Testis (tissue), 3 donors: ENCODE measurements around the gene CTCF. TPM values are rescaled to one million over a fixed set of nuclear protein-coding genes. Genes with fewer than 3 reads are reported as not detected.

Source experiments
- DNase-seq: peaks from one replicate; pipeline ENCODE4 v3.0.0-alpha.2; 2019
- H3K27ac ChIP-seq, 2 donors: fragments of 200-600 bp; sonication (generic); one replicate each; pipeline ENCODE4 v1.5.1; 2019
- H3K27me3 ChIP-seq: fragments of 200-600 bp; sonication (generic); one replicate; pipeline ENCODE4 v1.5.1; 2019
- H3K36me3 ChIP-seq: fragments of 200-600 bp; sonication (generic); one replicate; pipeline ENCODE4 v1.5.1; 2017; ENCODE audit warnings: low read depth; ENCODE audit errors: missing control alignments
- H3K4me1 ChIP-seq: fragments of 200-600 bp; sonication (generic); one replicate; pipeline ENCODE4 v1.5.1; 2019
- H3K4me3 ChIP-seq, 2 donors: fragments of 200-600 bp; sonication (generic); one replicate each; pipeline ENCODE4 v1.5.1; 2017 to 2019
- H3K9me3 ChIP-seq: fragments of 200-600 bp; sonication (generic); one replicate; pipeline ENCODE4 v1.5.1; 2017
- CTCF ChIP-seq, 3 experiments: fragments of 450-650 bp in 2 of 3; fragments of 200-600 bp in 1 of 3; sonication (generic) in 1 of 3; IDR thresholded peaks; one replicate each; pipeline ENCODE4 v1.5.1; 2016 to 2019; ENCODE audit warnings: antibody characterized with exemption in 3 of 3, mild to moderate bottlenecking in 2 of 3, moderate library complexity in 1 of 3
- POLR2A ChIP-seq: fragments of 450-650 bp; IDR thresholded peaks from one replicate; pipeline ENCODE4 v1.6.1; 2017; ENCODE audit warnings: antibody characterized with exemption, mild to moderate bottlenecking, moderate library complexity
- WGBS, 2 donors: methylation state at CpG; one replicate each; pipeline ENCODE4 v1.1.5; 2018; 5-methylcytosine and 5-hydroxymethylcytosine counted together
- intact Hi-C: fragments of 100-400 bp; cut with DNase I; formaldehyde crosslinking; loops from one replicate; pipeline ENCODE4 v1.15.1; 2023; ENCODE audit warnings: low total_unique reads
- polyA plus RNA-seq: library from polyadenylated mRNA; stranded (reverse); fragments of 350-450 nt; fragmentation: Illumina TruSeq; extraction: RNeasy Lipid Tissue Mini Kit (QIAGEN cat#74804); gene quantifications from one replicate; pipeline ENCODE4 v1.2.3, GENCODE V29; 2014; ENCODE audit warnings: low read depth, low replicate concordance; ENCODE audit not compliant: insufficient read depth
- total RNA-seq, 2 donors: library from RNA; depleted of rRNA; stranded (reverse); fragments of >200 nt; gene quantifications; one replicate each; pipeline ENCODE4 v1.2.3, GENCODE V29; 2016

Gene CTCF
- total and polyA plus RNA-seq, 3 donors from 2014 or later: 25.9 to 47.0 (median 45.5) TPM

- no peaks in the 10 kb centered on the region for H3K27me3 ChIP-seq
Measured at GRCh38 chr16:67613808-67614207, 51.5 kb downstream of the CTCF start.

GRCh38 chr16:67628216-67628615, 65.9 kb downstream of the CTCF start:
- H3K4me3 ChIP-seq: no peak overlapping the region
- 96% methylated on average over 11 to 14 of the region's 14 CpGs for WGBS, 2 donors
- H3K9me3 ChIP-seq: no peaks in the 10 kb centered on the region
- TF ChIP-seq CTCF (IDR thresholded peaks at IDR 0.05): no peak
- TF ChIP-seq POLR2A: no peak
- intact Hi-C loops: no loop called here
- peaks cover 9% of the 10 kb centered on the region for H3K4me1 ChIP-seq
- no peak overlapping the region for H3K27ac ChIP-seq
- no peak for DNase-seq
- H3K27me3 ChIP-seq: no peaks in the 10 kb centered on the region
- H3K36me3 ChIP-seq: no peaks in the 10 kb centered on the region

More at GRCh38 chr16:67613808-67614207, 51.5 kb downstream of the CTCF start:
- H3K36me3 ChIP-seq: no peaks in the 10 kb centered on the region
- H3K27ac ChIP-seq: no peak overlapping the region
- intact Hi-C loops: no loop called here
- WGBS, 2 donors: 93% methylated on average over 10 of the region's 10 CpGs
- peak; percentile 5 for DNase-seq
- H3K4me3 ChIP-seq: no peak overlapping the region
- H3K9me3 ChIP-seq: no peaks in the 10 kb centered on the region
- TF ChIP-seq CTCF (IDR thresholded peaks at IDR 0.05): no peak
- TF ChIP-seq POLR2A: no peak
- no peaks in the 10 kb centered on the region for H3K4me1 ChIP-seq

GRCh38 chr16:67632415-67633172, 70.3 kb downstream of the CTCF start:
- H3K4me3 ChIP-seq: no peak overlapping the region
- TF ChIP-seq POLR2A (no peak), CTCF (IDR thresholded peaks at IDR 0.05) (no peak)
- no peak for DNase-seq
- intact Hi-C loops: no loop called here
- no peaks in the 10 kb centered on the region for H3K27me3 ChIP-seq
- H3K9me3 ChIP-seq: no peaks in the 10 kb centered on the region
- H3K4me1 ChIP-seq: peaks cover 9% of the 10 kb centered on the region
- no peaks in the 10 kb centered on the region for H3K36me3 ChIP-seq
- WGBS, 2 donors: 40 to 59% methylated on average over 6 to 7 of the region's 7 CpGs
- peak overlapping the region in 1 of 2 donors; percentile 5 for H3K27ac ChIP-seq

- no peak overlapping the region for H3K27ac ChIP-seq
- WGBS, 2 donors: 88 to 90% methylated on average over 8 of the region's 8 CpGs
- intact Hi-C loops: no loop called here
Measured at GRCh38 chr16:67636713-67637112, 74.4 kb downstream of the CTCF start.

More at GRCh38 chr16:67636713-67637112, 74.4 kb downstream of the CTCF start:
- no peak for DNase-seq
- Histone ChIP-seq H3K4me1 (peaks cover 9% of the 10 kb centered on the region), H3K4me3 (no peak overlapping the region), H3K36me3 (no peaks in the 10 kb centered on the region), H3K27me3 (no peaks in the 10 kb centered on the region), H3K9me3 (no peaks in the 10 kb centered on the region)
- TF ChIP-seq CTCF (IDR thresholded peaks at IDR 0.05) (no peak), POLR2A (no peak)
